Measurements from ENCODE around the gene LEMD3. TPM values are rescaled to one million over a fixed set of nuclear protein-coding genes. Genes with fewer than 3 reads are reported as not detected.

The LEMD3 gene
- total RNA-seq, 1 experiment from 2014 or later = 26.9 TPM

DNA sequence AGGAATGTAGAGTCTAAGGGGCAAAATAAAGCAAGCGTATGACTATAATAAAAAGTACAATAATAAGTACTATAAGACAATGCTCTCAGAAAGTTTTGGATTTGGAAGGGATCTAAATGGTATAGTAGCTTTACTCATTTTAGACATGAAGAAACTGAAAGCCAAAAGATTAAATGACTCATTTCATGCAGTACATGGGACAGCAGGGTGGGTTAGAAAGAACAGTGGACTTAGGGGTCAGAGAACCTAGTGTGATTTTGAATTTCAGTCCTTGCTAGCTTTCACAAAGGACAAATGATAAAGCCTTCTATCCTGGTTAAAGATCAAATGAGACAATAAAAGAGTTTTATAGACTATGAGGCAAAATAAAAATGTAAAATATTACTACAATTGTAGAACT lies 6.8 kb upstream of the LEMD3 start:
- CTCF ChIA-PET = no interaction called here
- Histone ChIP-seq H3K27me3 (ENCODE audit: control insufficient read depth, insufficient read depth, low read length) (peaks cover 16% of the 10 kb centered on the region; the same call in 1 of the 2 replicates), H3K4me1 (ENCODE audit: control insufficient read depth, insufficient read depth, low read length) (no peaks in the 10 kb centered on the region), H3K36me3 (ENCODE audit: control insufficient read depth, insufficient read depth, low read length) (no peaks in the 10 kb centered on the region), H3K9me3 (ENCODE audit: control insufficient read depth, insufficient read depth, low read depth, low read length) (no peaks in the 10 kb centered on the region), H3K27ac (ENCODE audit: low read length) (no peak overlapping the region), H3K4me3 (ENCODE audit: low read depth in 2 of 2, low read length in 2 of 2) (no peak overlapping the region)
- intact Hi-C loops (cut with micrococcal nuclease; ENCODE audit: unreplicated experiment) = no loop called here
- POLR2A ChIA-PET = no interaction called here
- in situ Hi-C loops (cut with HindIII; ENCODE audit: low pct_unique_long_range_greater_than_20kb, low sequenced_read_pairs) = no loop called here
- ATAC-seq (no peak), DNase-seq (ENCODE audit: low read depth, low spot score) (no peak)
- no TSS peak for BruUV-seq (replicated peaks)
- TF ChIP-seq, protein P1, sequence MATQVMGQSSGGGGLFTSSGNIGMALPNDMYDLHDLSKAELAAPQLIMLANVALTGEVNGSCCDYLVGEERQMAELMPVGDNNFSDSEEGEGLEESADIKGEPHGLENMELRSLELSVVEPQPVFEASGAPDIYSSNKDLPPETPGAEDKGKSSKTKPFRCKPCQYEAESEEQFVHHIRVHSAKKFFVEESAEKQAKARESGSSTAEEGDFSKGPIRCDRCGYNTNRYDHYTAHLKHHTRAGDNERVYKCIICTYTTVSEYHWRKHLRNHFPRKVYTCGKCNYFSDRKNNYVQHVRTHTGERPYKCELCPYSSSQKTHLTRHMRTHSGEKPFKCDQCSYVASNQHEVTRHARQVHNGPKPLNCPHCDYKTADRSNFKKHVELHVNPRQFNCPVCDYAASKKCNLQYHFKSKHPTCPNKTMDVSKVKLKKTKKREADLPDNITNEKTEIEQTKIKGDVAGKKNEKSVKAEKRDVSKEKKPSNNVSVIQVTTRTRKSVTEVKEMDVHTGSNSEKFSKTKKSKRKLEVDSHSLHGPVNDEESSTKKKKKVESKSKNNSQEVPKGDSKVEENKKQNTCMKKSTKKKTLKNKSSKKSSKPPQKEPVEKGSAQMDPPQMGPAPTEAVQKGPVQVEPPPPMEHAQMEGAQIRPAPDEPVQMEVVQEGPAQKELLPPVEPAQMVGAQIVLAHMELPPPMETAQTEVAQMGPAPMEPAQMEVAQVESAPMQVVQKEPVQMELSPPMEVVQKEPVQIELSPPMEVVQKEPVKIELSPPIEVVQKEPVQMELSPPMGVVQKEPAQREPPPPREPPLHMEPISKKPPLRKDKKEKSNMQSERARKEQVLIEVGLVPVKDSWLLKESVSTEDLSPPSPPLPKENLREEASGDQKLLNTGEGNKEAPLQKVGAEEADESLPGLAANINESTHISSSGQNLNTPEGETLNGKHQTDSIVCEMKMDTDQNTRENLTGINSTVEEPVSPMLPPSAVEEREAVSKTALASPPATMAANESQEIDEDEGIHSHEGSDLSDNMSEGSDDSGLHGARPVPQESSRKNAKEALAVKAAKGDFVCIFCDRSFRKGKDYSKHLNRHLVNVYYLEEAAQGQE (IDR thresholded peaks at IDR 0.05; ENCODE audit: insufficient read depth in 1 of 2, low read depth in 2 of 2, low read length in 1 of 2) = no peak
- no peak for TF ChIP-seq TCF7L2 (IDR thresholded peaks at IDR 0.05; ENCODE audit: low read depth, low read length)
- no peak for TF ChIP-seq POLR2AphosphoS5 (IDR thresholded peaks at IDR 0.05; ENCODE audit: low read depth, low read length)
- TF ChIP-seq SIN3A (IDR thresholded peaks at IDR 0.05; ENCODE audit: borderline replicate concordance, insufficient read depth, low read depth, low read length) = no peak

DNA sequence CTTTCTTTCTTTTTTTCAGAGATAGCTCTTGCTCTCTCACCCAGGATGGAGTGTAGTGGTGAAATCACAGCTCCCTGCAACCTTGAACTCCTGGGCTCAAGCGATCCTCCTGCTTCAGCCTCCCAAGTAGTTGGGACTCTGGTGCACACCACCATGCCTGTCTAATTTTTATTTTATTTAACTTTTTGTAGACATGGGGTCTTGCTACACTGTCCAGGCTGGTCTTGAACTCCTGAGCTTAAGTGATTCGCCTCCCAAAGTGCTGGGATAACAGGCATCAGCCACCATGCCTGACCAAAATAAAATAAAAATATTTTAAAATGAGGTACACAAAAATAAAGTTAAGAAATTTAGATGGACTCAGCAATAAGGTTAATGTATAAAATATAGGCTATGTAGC lies 5.1 kb upstream of the LEMD3 start:
- Histone ChIP-seq H3K27me3 (ENCODE audit: control insufficient read depth, insufficient read depth, low read length) (peaks cover 16% of the 10 kb centered on the region; the same call in 1 of the 2 replicates), H3K36me3 (ENCODE audit: control insufficient read depth, insufficient read depth, low read length) (no peaks in the 10 kb centered on the region), H3K9me3 (ENCODE audit: control insufficient read depth, insufficient read depth, low read depth, low read length) (no peaks in the 10 kb centered on the region), H3K4me1 (ENCODE audit: control insufficient read depth, insufficient read depth, low read length) (no peaks in the 10 kb centered on the region), H3K4me3 (ENCODE audit: low read depth in 2 of 2, low read length in 2 of 2) (no peak overlapping the region), H3K27ac (ENCODE audit: low read length) (no peak overlapping the region)
- ATAC-seq (no peak), DNase-seq (ENCODE audit: low read depth, low spot score) (no peak)
- in situ Hi-C loops (cut with HindIII; ENCODE audit: low pct_unique_long_range_greater_than_20kb, low sequenced_read_pairs) (no loop called here), intact Hi-C loops (cut with micrococcal nuclease; ENCODE audit: unreplicated experiment) (no loop called here)
- TF ChIP-seq, protein P2, sequence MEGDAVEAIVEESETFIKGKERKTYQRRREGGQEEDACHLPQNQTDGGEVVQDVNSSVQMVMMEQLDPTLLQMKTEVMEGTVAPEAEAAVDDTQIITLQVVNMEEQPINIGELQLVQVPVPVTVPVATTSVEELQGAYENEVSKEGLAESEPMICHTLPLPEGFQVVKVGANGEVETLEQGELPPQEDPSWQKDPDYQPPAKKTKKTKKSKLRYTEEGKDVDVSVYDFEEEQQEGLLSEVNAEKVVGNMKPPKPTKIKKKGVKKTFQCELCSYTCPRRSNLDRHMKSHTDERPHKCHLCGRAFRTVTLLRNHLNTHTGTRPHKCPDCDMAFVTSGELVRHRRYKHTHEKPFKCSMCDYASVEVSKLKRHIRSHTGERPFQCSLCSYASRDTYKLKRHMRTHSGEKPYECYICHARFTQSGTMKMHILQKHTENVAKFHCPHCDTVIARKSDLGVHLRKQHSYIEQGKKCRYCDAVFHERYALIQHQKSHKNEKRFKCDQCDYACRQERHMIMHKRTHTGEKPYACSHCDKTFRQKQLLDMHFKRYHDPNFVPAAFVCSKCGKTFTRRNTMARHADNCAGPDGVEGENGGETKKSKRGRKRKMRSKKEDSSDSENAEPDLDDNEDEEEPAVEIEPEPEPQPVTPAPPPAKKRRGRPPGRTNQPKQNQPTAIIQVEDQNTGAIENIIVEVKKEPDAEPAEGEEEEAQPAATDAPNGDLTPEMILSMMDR (IDR thresholded peaks at IDR 0.05) = no peak
- CTCF ChIA-PET = no interaction called here
- BruUV-seq (replicated peaks) = no TSS peak
- POLR2A ChIA-PET = no interaction called here

DNA sequence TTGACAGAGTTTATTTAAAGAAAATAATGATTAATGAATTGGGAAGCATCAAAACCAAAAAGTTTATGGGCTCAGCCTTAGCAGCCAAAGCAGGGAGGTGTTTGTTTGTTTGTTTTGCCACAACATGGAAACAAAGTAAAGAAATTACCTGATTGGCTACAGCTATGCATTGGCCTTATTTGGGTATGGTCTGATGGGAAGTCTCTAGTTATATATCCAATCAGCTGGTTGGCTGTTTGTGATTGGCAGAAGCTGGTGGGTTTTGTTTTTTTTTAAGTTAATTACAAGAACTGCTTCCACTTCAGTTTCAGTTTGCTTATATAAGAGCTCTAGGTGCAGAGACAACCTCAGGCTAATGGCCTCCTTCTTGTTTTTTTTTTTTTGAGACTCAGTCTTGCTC lies 4.6 kb upstream of the LEMD3 start:
- no TSS peak for BruUV-seq (replicated peaks)
- ATAC-seq (no peak), DNase-seq (ENCODE audit: low read depth, low spot score) (no peak)
- intact Hi-C loops (cut with micrococcal nuclease; ENCODE audit: unreplicated experiment) = no loop called here
- in situ Hi-C loops (cut with HindIII; ENCODE audit: low pct_unique_long_range_greater_than_20kb, low sequenced_read_pairs) = no loop called here
- POLR2A ChIA-PET = no interaction called here
- CTCF ChIA-PET = no interaction called here
- Histone ChIP-seq H3K9me3 (ENCODE audit: control insufficient read depth, insufficient read depth, low read depth, low read length) (no peaks in the 10 kb centered on the region), H3K4me3 (ENCODE audit: low read depth in 2 of 2, low read length in 2 of 2) (no peak overlapping the region), H3K36me3 (ENCODE audit: control insufficient read depth, insufficient read depth, low read length) (no peaks in the 10 kb centered on the region; the same call in 1 of the 2 replicates), H3K27ac (ENCODE audit: low read length) (no peak overlapping the region), H3K27me3 (ENCODE audit: control insufficient read depth, insufficient read depth, low read length) (peaks cover 14% of the 10 kb centered on the region; the same call in 1 of the 2 replicates), H3K4me1 (ENCODE audit: control insufficient read depth, insufficient read depth, low read length) (no peaks in the 10 kb centered on the region)
- no peak for TF ChIP-seq SIN3A (IDR thresholded peaks at IDR 0.05; ENCODE audit: borderline replicate concordance, insufficient read depth, low read depth, low read length)
- TF ChIP-seq, protein P1 (IDR thresholded peaks at IDR 0.05; ENCODE audit: insufficient read depth in 1 of 2, low read depth in 2 of 2, low read length in 1 of 2) = no peak
- no peak for TF ChIP-seq TCF7L2 (IDR thresholded peaks at IDR 0.05; ENCODE audit: low read depth, low read length)
- TF ChIP-seq, protein P2 (IDR thresholded peaks at IDR 0.05) = no peak
- TF ChIP-seq POLR2AphosphoS5 (IDR thresholded peaks at IDR 0.05; ENCODE audit: low read depth, low read length) = no peak
